DMS114 treated with DMSO at 0.1 percent for 48 hours (cell line): ENCODE measurements around the gene CHST8.
"Not testable (repeated sequence)": the region's sequence is repeated elsewhere in the genome, so short reads cannot be mapped to it uniquely, and the experiment has no call there.

ENCODE experiments used
- DNase-seq: peaks from one replicate; lab custom pipeline; 2025; ENCODE audit not compliant: unreplicated experiment; lab: John Stamatoyannopoulos, UW

The CHST8 gene

DNA sequence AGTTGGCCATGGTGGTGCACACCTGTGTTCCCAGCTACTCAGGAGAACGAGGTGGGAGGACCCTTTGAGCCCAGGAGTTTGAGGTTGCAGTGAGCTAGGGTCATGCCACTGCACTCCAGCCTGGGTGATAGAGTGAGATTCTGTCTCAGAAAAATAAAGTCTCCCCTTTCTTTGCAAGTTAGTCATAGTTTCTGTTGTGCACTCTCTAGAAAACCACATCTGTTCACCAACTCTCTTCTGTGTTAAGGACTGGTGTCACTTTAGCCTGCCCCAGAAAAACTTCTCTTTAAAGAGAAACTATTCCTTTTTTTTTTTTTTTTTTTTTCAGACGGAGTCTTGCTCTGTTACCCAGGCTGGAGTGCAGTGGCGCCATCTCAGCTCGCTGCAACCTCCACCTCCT is 4.9 kb upstream of the CHST8 start:
- no peak for DNase-seq

DNA sequence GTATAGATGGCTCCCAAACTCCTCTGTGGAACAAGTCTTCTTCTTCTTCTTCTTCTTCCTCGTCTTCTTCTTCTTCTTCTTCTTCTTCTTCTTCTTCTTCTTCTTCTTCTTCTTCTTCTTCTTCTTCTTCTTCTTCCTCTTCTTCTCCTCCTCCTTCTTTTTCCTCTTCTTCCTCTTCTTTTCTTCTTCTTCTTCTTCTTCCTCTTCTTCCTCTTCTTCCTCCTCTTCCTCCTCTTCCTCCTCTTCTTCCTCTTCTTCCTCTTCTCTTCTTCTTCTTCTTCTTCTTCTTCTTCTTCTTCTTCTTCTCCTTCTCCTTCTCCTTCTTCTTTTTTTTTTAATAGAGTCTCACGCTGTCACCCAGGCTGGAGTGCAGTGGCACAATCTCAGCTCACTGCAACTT is 3.4 kb upstream of the CHST8 start:
- not testable (repeated sequence) for DNase-seq

DNA sequence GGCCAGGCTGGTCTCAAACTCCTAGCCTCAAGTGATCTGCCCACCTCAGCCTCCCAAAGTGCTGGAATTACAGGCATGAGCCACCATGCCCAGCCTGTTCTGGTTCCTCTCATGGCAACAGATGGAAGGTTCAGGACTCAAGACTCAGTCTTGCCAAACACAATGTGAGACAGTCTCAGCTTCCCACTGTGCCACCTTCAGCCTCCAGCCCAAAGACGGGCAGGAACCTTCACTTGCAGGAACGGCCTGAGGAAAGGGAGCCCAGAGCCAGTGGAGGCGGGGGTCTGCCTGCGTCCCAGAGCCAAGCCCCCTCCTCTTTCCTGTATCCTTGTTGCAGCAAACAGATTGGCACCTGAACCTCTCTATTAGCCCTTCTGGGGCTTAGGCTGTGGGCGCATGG is 2.9 kb upstream of the CHST8 start:
- DNase-seq: no peak

DNA sequence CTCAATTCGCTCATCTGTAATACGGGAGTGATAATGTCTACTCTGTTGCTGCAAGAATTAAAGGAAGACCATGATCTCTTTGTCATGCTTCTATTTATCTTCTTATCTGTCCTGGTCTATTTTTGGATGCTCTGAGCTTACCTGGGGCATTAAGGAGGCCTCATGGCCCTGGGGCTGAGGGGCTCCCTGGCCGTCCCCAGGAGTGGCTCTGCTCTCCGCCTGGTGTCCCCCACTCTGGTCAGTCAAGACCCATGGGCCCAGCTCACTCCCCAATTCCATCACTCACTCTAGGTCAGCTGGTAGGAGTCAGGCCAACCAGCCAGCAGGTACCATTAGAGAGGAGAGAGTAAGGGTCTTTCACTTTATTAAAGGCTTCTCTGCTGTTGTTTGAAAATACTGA is 1.1 kb upstream of the CHST8 start:
- no peak for DNase-seq

DNA sequence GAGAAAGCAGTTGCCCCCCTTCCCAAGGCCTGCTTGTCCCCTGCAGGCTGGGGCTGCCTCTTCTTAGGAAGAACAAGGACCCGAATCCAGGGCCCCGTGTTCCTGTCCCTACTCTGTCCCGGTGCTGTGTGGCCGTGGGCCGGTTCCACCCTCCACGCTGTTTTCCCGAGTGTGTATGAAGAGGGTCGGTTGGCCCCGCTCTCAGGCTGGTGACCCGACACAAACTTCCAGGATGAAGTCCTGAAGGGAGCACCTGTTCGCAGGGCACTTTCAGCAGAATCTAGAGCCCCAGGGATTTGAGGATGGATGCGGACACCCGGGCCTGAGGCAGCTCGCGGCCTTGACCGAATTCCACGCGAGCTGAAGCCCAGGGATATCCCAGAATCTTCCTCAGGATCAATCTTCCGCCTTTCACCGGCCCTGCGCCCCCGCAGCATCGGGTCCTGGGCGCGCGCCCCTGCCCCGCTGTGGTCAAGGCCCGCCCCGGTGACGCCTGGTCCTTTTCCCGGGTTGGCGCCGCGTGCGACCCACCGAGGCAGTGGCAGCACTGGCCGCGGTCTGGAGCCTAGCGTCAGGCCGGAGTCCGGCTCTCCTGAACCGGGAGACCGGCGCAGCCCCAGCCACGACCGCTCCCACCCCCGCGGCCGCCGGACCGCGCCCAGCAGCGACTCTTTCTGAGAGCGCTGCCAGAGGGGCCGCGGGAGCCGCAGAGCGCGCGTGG is 528 bp upstream of the CHST8 start:
- no peak for DNase-seq

DNA sequence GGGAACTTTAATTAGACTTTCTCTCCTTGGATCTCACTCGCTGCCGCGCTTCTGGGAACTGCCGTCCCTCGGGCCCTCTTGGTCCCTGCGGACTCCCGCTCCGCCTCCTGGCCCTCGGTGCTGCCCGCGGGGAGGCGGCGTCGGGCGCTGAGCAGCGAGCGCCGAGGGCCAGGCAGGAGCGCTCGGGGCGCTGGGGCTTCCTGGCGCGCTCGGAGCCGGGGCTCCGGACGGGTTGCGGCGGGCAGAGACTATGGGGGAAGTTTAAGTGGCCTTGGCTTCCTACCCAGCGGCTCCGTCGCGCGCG is 704 bp downstream of the CHST8 start:
- DNase-seq: no peak

DNA sequence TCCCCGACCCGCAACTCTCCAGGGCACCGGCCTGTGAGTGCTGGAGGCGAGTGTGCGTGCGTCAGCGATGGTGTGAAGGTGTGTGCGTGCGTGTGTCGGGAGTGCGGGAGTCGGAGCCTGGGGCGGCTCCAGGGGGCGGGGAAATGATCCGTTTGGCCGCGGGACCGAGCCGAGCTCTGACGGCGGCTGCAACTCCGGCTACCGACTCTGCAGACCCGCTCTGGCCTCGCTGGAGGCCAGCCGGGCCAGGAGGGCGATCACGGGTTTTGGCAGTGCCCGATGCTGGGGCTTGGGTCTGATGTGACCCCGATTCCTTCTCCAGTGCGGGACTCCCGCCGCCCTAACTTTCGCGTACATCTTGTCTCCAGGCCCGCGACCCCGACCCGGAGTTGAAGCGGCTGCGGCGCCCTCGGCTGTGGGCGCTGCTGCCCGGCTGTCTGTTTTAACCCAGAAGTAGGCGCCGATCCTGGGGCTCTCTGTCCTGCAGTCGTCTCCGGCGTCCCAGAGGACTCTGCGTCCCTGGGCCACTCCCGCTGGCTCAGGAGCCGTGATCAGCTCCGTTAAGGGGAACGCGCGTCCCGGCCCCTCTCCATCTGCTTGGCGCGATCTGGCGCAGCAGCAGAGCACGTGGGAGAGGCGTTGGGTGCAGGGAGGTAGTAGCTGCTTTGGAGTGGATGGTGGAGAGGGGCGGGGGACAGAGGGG is 1.2 kb downstream of the CHST8 start:
- peak; percentile 28 for DNase-seq

DNA sequence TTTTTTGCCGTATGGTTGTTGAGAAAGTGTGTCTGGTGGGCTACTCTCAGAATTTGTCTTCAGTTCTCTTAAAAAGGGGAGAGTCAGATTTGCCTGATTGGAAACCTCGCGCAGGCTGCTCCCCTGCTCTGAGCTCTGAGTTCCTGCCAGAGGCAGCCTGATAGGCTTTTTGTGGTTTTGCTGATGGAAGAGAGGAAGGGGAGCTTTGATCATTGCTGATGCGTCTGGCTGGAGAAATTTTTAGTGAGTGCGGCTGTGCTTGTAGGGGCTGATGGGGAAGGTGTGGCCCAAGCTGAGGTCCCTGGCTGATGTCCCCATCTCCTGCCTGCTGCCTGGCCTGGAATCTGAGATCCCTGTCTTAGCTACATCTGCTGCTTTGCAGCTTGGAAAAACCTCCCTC is 2.8 kb downstream of the CHST8 start:
- DNase-seq: no peak

DNA sequence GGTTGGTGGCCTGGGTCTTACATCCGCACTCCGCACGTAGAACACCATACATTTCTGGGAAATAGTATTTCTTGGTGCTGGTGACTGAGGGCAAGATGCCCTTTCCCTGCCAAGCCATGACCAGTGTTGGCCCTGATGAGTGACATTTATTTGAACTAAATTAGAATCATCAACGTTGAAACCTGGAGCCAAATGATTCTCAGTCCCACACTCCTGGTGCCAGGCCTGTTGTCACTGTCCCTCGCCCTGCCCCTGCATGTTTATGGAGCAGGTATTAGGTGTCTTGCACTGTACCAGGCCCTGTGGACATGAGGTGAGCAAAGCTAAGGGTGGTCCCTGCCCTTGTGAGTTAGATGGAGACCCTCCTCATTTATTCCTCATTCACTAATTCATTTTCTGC is 5.8 kb downstream of the CHST8 start:
- no peak for DNase-seq

DNA sequence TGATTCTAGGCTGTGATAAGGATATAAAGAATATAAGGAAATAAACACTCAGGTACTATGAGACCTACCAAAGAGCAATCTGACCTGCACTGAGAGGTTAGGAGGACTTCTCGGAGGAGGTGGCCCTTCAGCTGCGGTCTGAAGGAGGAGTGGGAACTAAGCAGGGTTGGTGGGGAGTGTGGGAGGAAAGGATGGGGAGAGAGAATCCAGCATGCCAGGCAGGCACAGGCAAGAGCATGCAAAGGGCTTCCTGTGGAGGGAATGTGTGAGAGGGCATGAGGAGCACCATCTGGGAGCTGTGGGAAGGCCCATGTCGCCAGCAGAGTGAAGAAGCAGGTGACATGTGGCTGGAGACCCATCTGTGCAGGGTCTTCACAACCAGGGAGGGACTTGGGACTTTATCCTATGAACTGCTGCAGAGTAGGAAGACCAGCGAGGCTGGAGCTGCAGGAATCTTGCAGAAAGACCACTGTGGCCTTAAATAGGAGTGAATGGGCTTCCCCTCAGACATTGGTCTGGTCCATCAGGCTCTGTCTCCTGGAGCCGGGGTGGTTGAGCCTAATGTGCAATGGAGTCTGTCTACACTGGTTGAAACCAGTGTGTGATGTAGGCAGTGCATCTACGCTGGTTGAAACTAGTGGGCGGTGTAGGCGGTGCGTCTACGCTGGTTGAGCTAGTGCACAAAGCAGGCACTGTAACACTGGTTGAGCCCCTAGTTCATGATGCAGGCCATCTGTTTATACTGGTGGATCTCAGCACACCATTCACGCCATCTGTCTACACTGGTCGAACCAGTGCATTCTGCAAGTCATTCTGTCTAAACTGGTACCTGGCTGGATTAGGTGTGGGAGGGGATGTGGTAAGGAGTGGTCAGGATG is 6.4 kb downstream of the CHST8 start:
- DNase-seq: no peak

DNA sequence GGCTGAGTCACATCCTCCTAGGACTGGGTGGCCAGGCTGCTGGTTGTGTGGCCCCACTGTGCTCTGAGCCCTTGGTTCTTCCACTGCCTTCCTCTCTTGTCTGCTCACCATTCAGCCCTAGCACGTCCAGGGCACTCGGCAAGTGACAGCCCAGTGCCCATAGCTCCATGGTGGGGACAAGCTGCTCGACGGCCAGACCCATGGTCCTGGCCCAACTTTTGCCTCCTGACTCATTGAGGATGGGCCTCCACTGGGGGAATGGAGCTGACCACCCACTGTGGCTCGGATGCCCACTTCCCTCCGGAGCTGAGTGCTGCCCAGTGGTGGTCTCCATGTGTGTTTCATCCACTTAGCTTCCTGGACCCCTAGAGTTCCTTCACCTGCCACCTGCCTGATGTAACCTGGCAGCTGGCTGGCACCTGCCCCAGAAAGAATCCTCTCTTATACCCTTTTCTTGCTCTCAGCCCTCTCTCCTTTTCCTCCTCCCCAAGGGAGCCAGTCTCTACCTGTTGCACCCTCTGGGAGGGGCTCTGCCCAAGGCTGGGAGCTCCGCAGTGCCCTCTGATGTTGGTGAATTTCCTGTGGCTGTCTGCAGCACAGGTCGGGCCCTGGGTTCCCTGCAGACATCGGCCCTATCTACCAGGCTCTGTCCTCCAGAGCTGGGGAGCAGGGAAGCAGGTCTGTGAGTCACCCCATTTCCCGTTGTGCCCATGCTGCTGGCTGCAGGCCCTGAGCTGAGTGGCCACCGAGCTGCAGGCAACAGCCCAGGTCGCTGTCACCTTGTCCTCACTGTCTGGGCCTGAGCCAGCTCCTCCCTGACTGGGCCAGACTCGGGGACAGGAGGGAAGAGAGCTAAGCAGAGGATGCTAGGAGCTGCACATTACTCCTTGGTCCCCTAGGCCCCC is 7.4 kb downstream of the CHST8 start:
- no peak for DNase-seq

DNA sequence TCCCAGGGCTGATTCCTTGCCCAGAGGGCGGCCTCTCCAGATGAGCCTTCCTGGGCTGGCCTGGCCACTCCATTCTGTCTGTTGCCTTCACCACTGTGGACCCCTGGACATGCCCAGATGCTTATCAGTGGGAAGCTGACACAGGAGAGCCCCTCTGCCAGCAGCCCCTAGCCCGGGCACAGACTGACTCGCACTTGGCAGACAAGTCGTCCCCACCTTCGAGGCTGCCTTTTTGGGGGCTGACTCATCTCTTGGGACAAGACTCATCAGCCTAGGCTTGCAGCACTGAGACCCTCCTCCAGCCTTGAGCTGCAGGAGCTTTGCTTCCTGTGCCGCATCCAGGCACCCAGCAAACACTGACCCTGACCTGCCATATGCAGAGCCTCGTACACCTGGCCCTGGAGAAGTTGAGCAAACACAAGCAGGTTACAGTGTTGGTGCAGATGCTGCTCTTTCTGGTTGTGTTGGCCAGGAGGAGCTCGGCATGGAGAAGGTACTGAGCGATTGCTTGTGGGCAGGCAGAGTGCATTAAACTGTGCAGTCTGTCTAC is 8.1 kb downstream of the CHST8 start:
- DNase-seq: no peak

DNA sequence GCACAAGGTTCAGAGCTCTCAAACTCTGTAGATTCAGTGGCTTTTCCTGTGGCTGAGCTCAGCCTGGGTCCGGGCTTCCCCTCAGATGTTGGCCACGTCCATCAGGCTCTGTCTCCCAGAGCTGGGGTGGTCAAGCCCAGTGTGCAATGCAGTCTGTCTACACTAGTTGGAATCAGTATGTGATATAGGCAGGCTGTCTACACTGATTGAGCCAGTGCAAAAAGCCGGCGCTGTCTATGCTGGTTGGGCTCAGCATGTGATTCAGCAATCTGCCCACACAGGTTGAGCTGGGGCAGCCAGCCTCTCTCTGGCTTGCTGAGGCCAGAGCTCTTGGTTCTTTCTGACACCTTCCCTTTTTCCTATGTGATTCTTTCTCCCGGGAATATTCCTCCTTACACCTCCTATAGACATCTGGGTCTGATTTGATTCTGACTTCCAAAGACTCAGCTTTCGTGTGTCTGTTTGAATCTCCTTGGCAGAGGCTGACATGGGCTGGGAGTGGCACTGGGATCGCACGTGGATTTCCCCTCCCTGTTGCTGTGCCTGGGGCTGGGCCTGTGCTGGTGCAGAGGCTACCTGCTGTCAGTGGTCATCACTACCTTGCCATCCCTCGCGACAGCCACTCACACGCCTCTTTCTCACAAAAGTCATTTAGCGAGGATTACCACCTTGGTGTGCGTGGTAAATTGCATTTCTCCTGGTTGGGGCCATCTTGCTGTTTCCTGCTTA is 9.3 kb downstream of the CHST8 start:
- no peak for DNase-seq

DNA sequence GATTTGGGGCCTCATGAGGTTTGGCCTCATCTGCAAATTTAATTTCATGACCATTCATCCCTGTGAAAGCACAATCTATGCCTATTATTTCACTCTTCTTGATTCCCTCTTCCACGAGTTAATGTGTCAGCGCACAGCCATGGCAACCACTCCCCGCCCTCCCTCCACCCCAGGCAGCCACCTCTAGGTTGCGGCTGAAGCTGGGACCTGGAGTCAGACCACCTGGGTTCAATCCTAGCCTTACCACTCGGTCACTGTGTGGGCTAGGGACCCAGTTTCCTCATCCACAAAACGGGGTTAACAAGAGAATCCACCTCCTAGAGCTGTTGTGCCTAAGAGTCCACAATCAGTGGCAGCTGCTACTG is 9.8 kb downstream of the CHST8 start:
- no peak for DNase-seq

DNA sequence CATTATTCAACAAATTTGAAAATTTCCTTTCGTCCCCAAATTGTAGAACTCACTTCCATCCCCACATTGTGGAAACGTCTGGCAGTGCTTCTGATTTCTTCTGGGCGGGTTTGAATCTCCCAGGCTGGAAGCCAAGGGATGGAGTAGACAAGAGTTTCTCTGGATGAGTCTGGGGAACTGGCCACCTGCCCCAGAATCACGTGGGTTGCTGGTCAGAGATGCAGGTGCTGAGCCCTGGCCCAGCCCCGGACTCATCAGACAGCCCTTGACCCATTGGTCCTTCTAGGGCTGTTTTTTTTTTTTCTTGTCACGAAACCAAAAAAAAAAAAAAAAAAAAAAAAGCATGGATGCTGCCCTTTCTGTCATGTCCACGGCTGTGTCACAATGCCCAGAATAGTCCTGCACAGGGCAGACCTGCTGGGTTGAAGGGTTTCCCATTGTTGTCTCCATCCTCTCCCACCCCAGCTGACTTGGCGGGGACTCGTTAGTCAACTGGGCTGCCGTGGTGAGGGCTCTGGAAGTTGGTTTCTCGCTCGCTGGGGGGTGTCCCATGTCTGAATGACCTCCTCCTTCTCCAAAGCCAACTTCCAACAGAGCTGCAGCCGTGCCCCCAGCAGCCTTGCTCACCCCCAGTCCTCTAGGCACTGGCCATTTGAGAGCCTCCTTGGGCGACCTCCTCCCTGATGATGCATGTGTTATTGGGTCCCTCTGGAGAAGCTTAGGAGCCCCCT is 12.8 kb downstream of the CHST8 start:
- DNase-seq: no peak

DNA sequence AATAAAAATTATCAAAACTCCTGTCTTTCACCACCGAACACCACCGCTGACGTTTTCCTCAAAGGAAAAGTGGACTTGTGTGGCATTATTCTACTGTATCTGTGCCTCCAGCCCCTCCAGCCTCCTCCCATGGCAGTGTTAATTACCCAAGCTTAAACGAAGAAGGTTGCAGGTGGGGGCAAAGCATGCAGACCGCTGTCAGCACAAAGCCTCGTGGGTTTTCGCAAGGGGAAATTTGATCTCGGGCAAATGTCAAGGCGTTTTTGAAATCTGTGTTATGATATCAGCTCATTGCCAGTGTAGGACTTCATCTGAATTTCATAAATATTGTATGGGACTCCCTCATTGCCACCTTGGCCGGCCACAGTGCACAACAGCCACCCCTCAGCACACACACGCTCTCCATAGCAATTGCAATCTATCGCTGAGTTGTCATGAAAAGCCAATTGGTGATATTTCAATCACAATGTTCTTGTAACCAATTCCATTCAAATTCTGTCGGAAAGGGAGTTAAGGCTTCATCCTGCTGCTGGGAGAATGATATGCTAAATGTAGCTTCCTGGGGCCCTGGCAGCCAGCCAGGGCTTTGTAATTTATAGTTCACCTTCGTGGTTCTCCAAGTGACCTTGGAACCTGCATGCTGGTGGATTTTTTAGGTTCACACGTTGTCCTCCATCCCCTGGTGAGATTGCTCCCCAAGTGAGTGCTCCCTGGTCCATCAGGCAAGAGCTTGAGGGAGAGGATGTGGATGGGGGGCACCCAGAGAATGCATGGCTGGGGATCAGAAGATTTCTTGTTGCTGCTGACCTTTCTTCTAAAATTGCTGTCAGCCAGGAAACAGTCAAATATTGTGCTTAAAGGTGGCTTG is 16.6 kb downstream of the CHST8 start:
- DNase-seq: no peak

DNA sequence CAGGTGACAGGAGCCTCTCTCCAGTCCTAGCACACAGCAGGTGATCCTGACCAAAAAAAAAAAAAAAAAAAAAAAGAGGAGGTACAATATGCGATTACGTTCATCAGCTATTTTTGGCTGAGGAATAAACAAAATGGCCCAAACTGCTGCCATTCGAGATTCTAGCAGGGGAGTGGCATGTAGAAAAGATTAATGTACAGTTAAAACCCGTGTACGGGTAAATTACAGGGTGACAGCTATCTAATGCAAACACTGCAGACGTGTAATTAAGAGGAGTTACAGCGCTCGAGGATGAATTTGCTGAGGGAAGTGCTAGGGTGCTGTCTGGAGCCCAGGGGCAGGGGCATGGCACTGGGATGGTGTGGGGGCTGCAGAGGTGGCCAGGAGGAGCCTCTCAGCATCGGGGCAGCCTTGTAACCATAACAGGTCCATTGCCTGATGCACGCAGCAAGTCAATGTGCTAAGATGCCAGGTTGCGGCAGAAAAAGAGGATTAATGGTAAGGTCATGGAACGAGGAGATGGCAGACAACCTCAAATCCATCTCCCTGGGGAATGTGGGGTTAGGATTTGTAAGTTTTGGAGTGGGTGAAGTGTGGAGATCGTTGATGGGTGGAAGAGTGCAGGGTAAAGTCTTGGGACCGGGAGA is 17.4 kb downstream of the CHST8 start:
- DNase-seq: no peak

DNA sequence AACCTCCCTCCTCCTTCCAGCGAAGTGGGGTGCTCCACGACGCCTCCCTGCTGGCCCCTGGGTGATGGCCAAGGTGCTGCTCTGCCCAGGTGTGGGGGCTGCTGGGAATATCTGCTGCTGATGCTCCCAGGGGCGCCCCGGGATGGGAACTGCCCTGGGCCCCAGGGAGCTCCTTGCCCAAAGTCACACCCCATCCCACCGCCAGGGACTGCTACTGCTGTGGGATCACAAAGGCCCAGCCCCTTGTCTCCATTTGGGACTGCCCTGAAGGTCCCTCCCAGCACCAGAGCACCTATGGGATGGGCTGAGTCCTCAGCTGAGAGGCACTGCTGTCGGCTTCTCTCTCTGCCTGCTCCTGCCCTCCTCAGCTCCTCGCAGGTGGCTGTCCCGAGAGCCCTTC is 19.0 kb downstream of the CHST8 start:
- no peak for DNase-seq
